ENCODE data around the gene MAFF.

- TF ChIP-seq CTCF (IDR thresholded peaks at IDR 0.05; ENCODE audit: poor library complexity, severe bottlenecking) (no peak), EP300 (conservative IDR thresholded peaks at IDR 0.05; ENCODE audit: poor library complexity, severe bottlenecking) (no peak), TAF1 (IDR thresholded peaks at IDR 0.05; ENCODE audit: low read depth) (no peak), EZH2 (IDR thresholded peaks at IDR 0.05; ENCODE audit: borderline replicate concordance, insufficient read depth, low read length, poor library complexity, severe bottlenecking) (no peak), RAD21 (conservative IDR thresholded peaks at IDR 0.05) (no peak), SMC3 (conservative IDR thresholded peaks at IDR 0.05; ENCODE audit: poor library complexity) (no peak), REST (IDR thresholded peaks at IDR 0.05; ENCODE audit: borderline replicate concordance) (no peak)
These were observed 33.6 kb downstream of the MAFF start for GRCh38 chr22:38235240-38235850.

Measured in neural cell (in vitro differentiated cells).